Astrocyte (in vitro differentiated cells and primary cell): ENCODE results near the gene NPIPA1. TPM values are rescaled to one million over a fixed set of nuclear protein-coding genes. Genes with fewer than 3 reads are reported as not detected.
"Not testable (repeated sequence)": the region's sequence is repeated elsewhere in the genome, so short reads cannot be mapped to it uniquely, and the experiment has no call there.

ENCODE experiments used
- DNase-seq: peaks from one replicate; pipeline ENCODE4 v3.0.0-alpha.2; 2010; ENCODE audit warnings: low read depth
- FAIRE-seq: peaks from 2 replicates; lab custom pipeline; 2011; peaks lifted over from hg19 to GRCh38; lab: Jason Lieb, UNC
- H2AFZ ChIP-seq: 2 replicates; pipeline ENCODE4 v1.6.0; 2012; ENCODE audit warnings: low read depth, low read length, inconsistent platforms
- H3K27ac ChIP-seq: 2 replicates; pipeline ENCODE4 v1.5.1; 2011; ENCODE audit warnings: low read depth, low read length, inconsistent platforms
- H3K27me3 ChIP-seq: 2 replicates; pipeline ENCODE4 v1.6.0; 2011; ENCODE audit warnings: low read length, inconsistent platforms; ENCODE audit not compliant: insufficient read depth
- H3K36me3 ChIP-seq: 2 replicates; pipeline ENCODE4 v1.5.1; 2011; ENCODE audit warnings: low read length, inconsistent platforms; ENCODE audit not compliant: insufficient read depth
- H3K4me1 ChIP-seq: 2 replicates; pipeline ENCODE4 v1.5.1; 2011; ENCODE audit warnings: low read length, inconsistent platforms; ENCODE audit not compliant: insufficient read depth
- H3K4me2 ChIP-seq: 2 replicates; pipeline ENCODE4 v1.6.0; 2012; ENCODE audit warnings: low read length, inconsistent platforms
- H3K4me3 ChIP-seq: 2 replicates; pipeline ENCODE4 v1.5.1; 2011; ENCODE audit warnings: low read depth, mild to moderate bottlenecking, low read length, inconsistent platforms; ENCODE audit not compliant: insufficient read depth
- H3K79me2 ChIP-seq: 2 replicates; pipeline ENCODE4 v1.6.0; 2012; ENCODE audit warnings: mild to moderate bottlenecking, low read length, inconsistent platforms; ENCODE audit not compliant: insufficient read depth
- H3K9ac ChIP-seq: 2 replicates; pipeline ENCODE4 v1.6.0; 2012; ENCODE audit warnings: mild to moderate bottlenecking, low read length, inconsistent platforms
- H3K9me3 ChIP-seq: 2 replicates; pipeline ENCODE4 v1.5.1; 2012; ENCODE audit warnings: low read depth, mild to moderate bottlenecking, low read length, inconsistent platforms; ENCODE audit not compliant: insufficient read depth
- H4K20me1 ChIP-seq: 2 replicates; pipeline ENCODE4 v1.6.0; 2012; ENCODE audit warnings: low read length, inconsistent platforms; ENCODE audit not compliant: insufficient read depth
- H3K27ac Mint-ChIP-seq: one replicate; pipeline ENCODE4 v1.8.0; 2021; ENCODE audit warnings: mild to moderate bottlenecking, mixed read lengths; ENCODE audit not compliant: unreplicated experiment
- H3K27me3 Mint-ChIP-seq: one replicate; pipeline ENCODE4 v1.8.0; 2021; ENCODE audit warnings: low read depth, mixed read lengths; ENCODE audit not compliant: unreplicated experiment
- H3K36me3 Mint-ChIP-seq: one replicate; pipeline ENCODE4 v1.8.0; 2021; ENCODE audit warnings: low read depth, mixed read lengths; ENCODE audit not compliant: unreplicated experiment
- H3K4me1 Mint-ChIP-seq: one replicate; pipeline ENCODE4 v1.8.0; 2021; ENCODE audit warnings: low read depth, mixed read lengths; ENCODE audit not compliant: unreplicated experiment
- H3K4me3 Mint-ChIP-seq: one replicate; pipeline ENCODE4 v1.8.0; 2021; ENCODE audit warnings: mild to moderate bottlenecking, moderate library complexity, mixed read lengths; ENCODE audit not compliant: unreplicated experiment
- H3K9me3 Mint-ChIP-seq: one replicate; pipeline ENCODE4 v1.8.0; 2021; ENCODE audit warnings: mild to moderate bottlenecking, mixed read lengths; ENCODE audit not compliant: unreplicated experiment
- CTCF ChIP-seq: IDR thresholded peaks from 2 replicates; pipeline ENCODE4 v1.5.1; 2011; ENCODE audit warnings: low read depth, mild to moderate bottlenecking, inconsistent platforms, low read length, moderate library complexity; ENCODE audit not compliant: insufficient read depth
- EZH2 ChIP-seq: IDR thresholded peaks from 2 replicates; pipeline ENCODE4 v1.6.1; 2012; ENCODE audit warnings: mild to moderate bottlenecking, low read length, inconsistent platforms; ENCODE audit not compliant: insufficient read depth
- total RNA-seq: library from RNA; stranded (reverse); gene quantifications from 2 replicates; pipeline ENCODE4 v1.2.1, GENCODE V29; 2021

NPIPA1 gene
- total RNA-seq, 1 donor from 2014 or later: 114 TPM

DNA sequence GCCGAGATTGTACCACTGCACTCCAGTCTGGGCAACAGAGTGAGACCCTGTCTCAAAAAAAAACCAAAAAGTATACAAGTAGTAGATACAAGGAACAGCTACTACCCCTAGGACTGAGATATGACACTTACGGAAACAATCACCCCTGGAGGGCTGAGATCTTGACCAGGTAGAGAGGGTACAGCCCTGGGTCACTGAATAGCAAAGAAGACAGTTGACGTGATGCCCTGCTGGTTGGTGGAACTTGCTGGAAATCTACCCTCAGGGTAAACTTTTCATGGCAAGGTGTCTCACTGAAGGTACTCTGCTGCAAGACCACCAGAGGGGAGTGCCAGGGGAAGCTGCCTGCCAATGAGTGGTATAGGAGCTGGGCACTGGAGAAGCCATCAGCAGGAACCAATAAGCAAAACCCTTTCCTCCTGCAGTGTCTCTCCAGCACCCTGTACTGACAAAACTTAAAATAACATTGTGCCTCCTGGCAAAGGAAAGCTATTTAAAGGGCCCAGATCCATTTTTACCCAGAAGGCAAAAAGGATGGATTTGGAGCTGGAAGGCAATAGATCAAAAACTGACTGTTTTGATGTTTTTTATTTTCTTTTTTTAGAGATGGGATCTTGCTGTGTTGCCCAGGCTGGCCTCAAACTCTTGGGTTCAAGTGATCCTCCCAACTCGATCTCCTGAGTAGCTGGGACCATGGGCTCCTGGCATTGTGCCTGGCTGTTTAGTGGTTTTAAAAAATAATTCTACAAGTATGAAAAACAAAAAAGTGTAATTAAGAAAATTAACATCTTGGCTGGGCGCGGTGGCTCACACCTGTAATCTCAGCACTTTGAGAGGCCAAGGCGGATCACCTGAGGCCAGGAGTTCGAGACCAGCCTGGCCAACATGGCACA lies 26.3 kb downstream of the NPIPA1 start:
- Histone ChIP-seq H3K27me3 (peaks cover 4% of the 10 kb centered on the region), H3K4me2 (no peak overlapping the region), H3K4me1 (no peaks in the 10 kb centered on the region), H3K27ac (no peak overlapping the region), H3K4me3 (no peak overlapping the region), H3K9ac (no peak overlapping the region), H2AFZ (no peak overlapping the region), H3K36me3 (no peaks in the 10 kb centered on the region), H4K20me1 (no peaks in the 10 kb centered on the region), H3K79me2 (no peaks in the 10 kb centered on the region), H3K9me3 (peaks cover 5% of the 10 kb centered on the region)
- TF ChIP-seq EZH2 (no peak), CTCF (no peak)
- FAIRE-seq: no peak
- no peak overlapping the region for H3K27ac Mint-ChIP-seq
- no peaks in the 10 kb centered on the region for H3K9me3 Mint-ChIP-seq
- H3K27me3 Mint-ChIP-seq: peaks cover 12% of the 10 kb centered on the region
- no peaks in the 10 kb centered on the region for H3K36me3 Mint-ChIP-seq
- H3K4me3 Mint-ChIP-seq: no peak overlapping the region
- no peak for DNase-seq
- no peaks in the 10 kb centered on the region for H3K4me1 Mint-ChIP-seq

GRCh38 chr16:14965328-14965727 lies 28.1 kb downstream of the NPIPA1 start:
- H3K79me2 ChIP-seq: no peaks in the 10 kb centered on the region
- FAIRE-seq: no peak
- no peak overlapping the region for H3K27ac ChIP-seq
- H3K4me3 Mint-ChIP-seq: no peak overlapping the region
- TF ChIP-seq CTCF: no peak
- H3K27ac Mint-ChIP-seq: no peak overlapping the region
- H2AFZ ChIP-seq: no peak overlapping the region
- H3K36me3 Mint-ChIP-seq: no peaks in the 10 kb centered on the region
- H3K4me2 ChIP-seq: no peak overlapping the region
- no peaks in the 10 kb centered on the region for H3K36me3 ChIP-seq
- H3K4me3 ChIP-seq: no peak overlapping the region
- no peaks in the 10 kb centered on the region for H3K4me1 ChIP-seq
- DNase-seq: no peak
- no peaks in the 10 kb centered on the region for H3K4me1 Mint-ChIP-seq
- H3K9me3 Mint-ChIP-seq: no peaks in the 10 kb centered on the region
- no peak overlapping the region for H3K9ac ChIP-seq
- H3K27me3 ChIP-seq: peaks cover 4% of the 10 kb centered on the region
- no peaks in the 10 kb centered on the region for H4K20me1 ChIP-seq
- H3K27me3 Mint-ChIP-seq: peaks cover 12% of the 10 kb centered on the region
- peaks cover 5% of the 10 kb centered on the region for H3K9me3 ChIP-seq

GRCh38 chr16:14969795-14970194 lies 32.6 kb downstream of the NPIPA1 start:
- not testable (repeated sequence) for DNase-seq

GRCh38 chr16:14971621-14972228 lies 34.5 kb downstream of the NPIPA1 start:
- H3K27ac Mint-ChIP-seq, H3K36me3 Mint-ChIP-seq, FAIRE-seq, H3K4me3 Mint-ChIP-seq, H3K27me3 ChIP-seq, H3K4me3 ChIP-seq, DNase-seq, H3K27ac ChIP-seq, H3K4me1 ChIP-seq, H3K27me3 Mint-ChIP-seq, H3K4me1 Mint-ChIP-seq, H3K9ac ChIP-seq, H3K9me3 Mint-ChIP-seq, H2AFZ ChIP-seq, H3K4me2 ChIP-seq, H3K36me3 ChIP-seq, H3K9me3 ChIP-seq: not testable (repeated sequence)
- H4K20me1 ChIP-seq: peaks cover 11% of the 10 kb centered on the region
- peaks cover 21% of the 10 kb centered on the region for H3K79me2 ChIP-seq

More at GRCh38 chr16:14969795-14970194, 32.6 kb downstream of the NPIPA1 start:
- not testable (repeated sequence) for H3K4me2 ChIP-seq, H3K4me1 ChIP-seq, H3K27me3 ChIP-seq, H3K4me1 Mint-ChIP-seq, H3K27me3 Mint-ChIP-seq, H3K4me3 Mint-ChIP-seq, H3K9ac ChIP-seq, H3K27ac ChIP-seq, H3K36me3 Mint-ChIP-seq, H3K4me3 ChIP-seq, FAIRE-seq, H3K9me3 ChIP-seq, H4K20me1 ChIP-seq, H3K9me3 Mint-ChIP-seq, H3K79me2 ChIP-seq, H3K36me3 ChIP-seq, H3K27ac Mint-ChIP-seq, H2AFZ ChIP-seq
